ENCODE results near the gene STIM2. TPM values are rescaled to one million over a fixed set of nuclear protein-coding genes. Genes with fewer than 3 reads are reported as not detected.

STIM2 gene
- total and polyA plus RNA-seq, 2 of the 4 experiments (the other 2 are of a cell fraction), result 16.1 to 27.6 TPM

- Histone ChIP-seq H3K9me3 (ENCODE audit: control insufficient read depth, insufficient read depth, low read length) (no peaks in the 10 kb centered on the region), H2BK5ac (ENCODE audit: low read depth, low read length, poor library complexity, severe bottlenecking) (no peak overlapping the region), H3K4me2 (ENCODE audit: low read depth, low read length) (no peak overlapping the region), H2AK9ac (replicated peaks; ENCODE audit: low read depth, low read length, poor library complexity) (no peak overlapping the region), H3K4me3 (ENCODE audit: insufficient read depth, low read depth, low read length) (no peak overlapping the region), H4K20me1 (ENCODE audit: insufficient read depth, low read length) (no peaks in the 10 kb centered on the region; the same call in 1 of the 2 replicates), H3K27ac (ENCODE audit: insufficient read depth, low read length) (no peak overlapping the region), H3K4me1 (ENCODE audit: control insufficient read depth, insufficient read depth, low read length) (no peaks in the 10 kb centered on the region), H4K8ac (ENCODE audit: low read depth in 2 of 2, low read length in 2 of 2) (no peak overlapping the region), H3K18ac (ENCODE audit: low read depth, low read length) (no peak overlapping the region), H4K91ac (ENCODE audit: insufficient read depth, low read depth, low read length) (no peak overlapping the region), H3K36me3 (ENCODE audit: control insufficient read depth, insufficient read depth, low read length) (no peaks in the 10 kb centered on the region), H3K14ac (replicated peaks; ENCODE audit: low read depth, low read length) (no peak overlapping the region), H3K79me1 (ENCODE audit: low read depth in 1 of 2, low read length in 2 of 2) (peaks cover 24 to 35% of the 10 kb centered on the region in 2 experiments), H3K23ac (ENCODE audit: low read depth, low read length) (no peak overlapping the region), H2BK120ac (ENCODE audit: low read depth, low read length) (no peak overlapping the region), H2AK5ac (ENCODE audit: low read depth, low read length) (no peak overlapping the region), H3K9me1 (ENCODE audit: insufficient read depth, low read length) (no peaks in the 10 kb centered on the region), H2AFZ (replicated peaks; ENCODE audit: low read length, poor library complexity) (no peak overlapping the region), H2BK20ac (ENCODE audit: low read depth, low read length) (no peak overlapping the region), H3K4ac (ENCODE audit: low read depth, low read length) (no peak overlapping the region), H3K56ac (ENCODE audit: extremely low read depth, insufficient read depth, low read length) (no peak overlapping the region), H3K27me3 (ENCODE audit: control insufficient read depth, insufficient read depth, low read length) (no peaks in the 10 kb centered on the region), H4K5ac (ENCODE audit: low read depth, low read length) (no peak overlapping the region), H3K9ac (ENCODE audit: low read depth, low read length) (no peak overlapping the region), H2BK15ac (ENCODE audit: low read depth, low read length) (no peak overlapping the region)
- ChIA-PET CTCF (interaction anchor here (0.9 kb wide), 1 partner anchor 22 kb away, joined by 3 read pairs; no protein-coding TSS in a partner anchor), POLR2A (ENCODE audit: unreplicated experiment) (no interaction called here)
- ATAC-seq (ENCODE audit: low read depth), result no peak
- dilution Hi-C loops (cut with HindIII; ENCODE audit: low sequenced_read_pairs, unreplicated experiment), result no loop called here
- DNase-seq, result no peak
- intact Hi-C loops (cut with micrococcal nuclease), result no loop called here
- in situ Hi-C loops (cut with MboI; ENCODE audit: low sequenced_read_pairs), result no loop called here
- BruUV-seq (replicated peaks), result no TSS peak
- no peak for TF ChIP-seq POLR2A (IDR thresholded peaks at IDR 0.05; ENCODE audit: low read depth, low read length)
- TF ChIP-seq SMC3 (IDR thresholded peaks at IDR 0.05; ENCODE audit: low read depth, low read length), result no peak
- TF ChIP-seq USF2 (IDR thresholded peaks at IDR 0.05; ENCODE audit: low read depth, low read length), result no peak
- WGBS, 2 experiments (ENCODE audit: extremely low coverage in 2 of 2, insufficient read length in 1 of 2), result no CpG with 5 or more reads among the region's 2 CpGs
Measured at GRCh38 chr4:26887809-26888208, 27.2 kb downstream of the STIM2 start.
